Adrenal gland (tissue), 12 donors: ENCODE measurements around the gene PPP2R5B. TPM values are rescaled to one million over a fixed set of nuclear protein-coding genes. Genes with fewer than 3 reads are reported as not detected.

Source experiments
- DNase-seq, 7 donors: peaks; one replicate each; pipeline ENCODE4 v3.0.0-alpha.2; 2019 to 2020
- H3K27ac ChIP-seq, 5 donors: fragments of 200-600 bp; sonication (generic) in 4 of 5; 1 replicate in 3 of 5; 2 replicates in 2 of 5; pipeline versions ENCODE4 v1.5.1 to v1.8.0; 2016 to 2020; ENCODE audit warnings: mild to moderate bottlenecking in 1 of 5
- H3K27me3 ChIP-seq: fragments of 200-600 bp; 2 replicates; pipeline ENCODE4 v1.8.0; 2021
- H3K36me3 ChIP-seq, 2 donors: fragments of 200-600 bp; replicated peaks in 1 of 2; 1 replicate in 1 of 2; 2 replicates in 1 of 2; pipeline versions ENCODE4 v1.5.1 to v1.8.0; 2018 to 2022
- H3K4me1 ChIP-seq, 2 donors: fragments of 200-600 bp; replicated peaks in 1 of 2; 1 replicate in 1 of 2; 2 replicates in 1 of 2; pipeline versions ENCODE4 v1.5.1 to v1.8.0; 2018 to 2021
- H3K4me3 ChIP-seq, 4 donors: fragments of 200-600 bp; sonication (generic) in 3 of 4; one replicate each; pipeline ENCODE4 v1.5.1; 2016 to 2018
- H3K9me3 ChIP-seq, 3 donors: fragments of 200-600 bp; sonication (generic) in 1 of 3; replicated peaks in 1 of 3; 1 replicate in 2 of 3; 2 replicates in 1 of 3; pipeline versions ENCODE4 v1.5.1 to v1.8.0; 2016 to 2021
- CTCF ChIP-seq, 6 experiments: fragments of 450-650 bp in 4 of 6; fragments of 200-600 bp in 2 of 6; sonication (generic) in 1 of 6; IDR thresholded peaks; 1 replicate in 5 of 6; 2 replicates in 1 of 6; pipeline versions ENCODE4 v1.5.1 to v1.8.0; 2016 to 2021; ENCODE audit warnings: antibody characterized with exemption in 6 of 6, mild to moderate bottlenecking in 2 of 6, moderate library complexity in 1 of 6
- POLR2A ChIP-seq, 2 donors: fragments of 450-650 bp; IDR thresholded peaks; one replicate each; pipeline ENCODE4 v1.6.1; 2017; ENCODE audit warnings: antibody characterized with exemption in 2 of 2, mild to moderate bottlenecking in 2 of 2, moderate library complexity in 1 of 2
- WGBS, 4 donors: extraction: QIAGEN DNeasy Blood & Tissue Kit in 2 of 4; methylation state at CpG; one replicate each; pipeline versions ENCODE4 v1.1.5 to v1.1.7; 2013 to 2017; 5-methylcytosine and 5-hydroxymethylcytosine counted together
- intact Hi-C, 2 donors: fragments of 100-400 bp; cut with DNase I; formaldehyde crosslinking; loops; one replicate each; pipeline versions ENCODE4 v1.14.1 to v1.15.0; 2022 to 2023
- polyA plus RNA-seq, 3 donors: library from polyadenylated mRNA; stranded (reverse); fragments of 200-250 nt in 2 of 3; fragments of 350-450 nt in 1 of 3; fragmentation: Illumina TruSeq in 1 of 3; extraction: RNeasy Lipid Tissue Mini Kit (QIAGEN cat#74804) in 1 of 3; gene quantifications; one replicate each; pipeline ENCODE4 v1.2.3, GENCODE V29; 2013 to 2014
- total RNA-seq, 9 donors: library from RNA; depleted of rRNA in 4 of 9; stranded (reverse); fragments of >200 nt in 4 of 9; fragments of 120-200 nt in 1 of 9; fragmentation: NEBNext Ultra II Directional in 1 of 9; extraction: Animal tissue kit (Norgen Biotek cat#: 25700) in 1 of 9; gene quantifications; one replicate each; pipeline versions ENCODE4 v1.1.0 to v1.2.4, GENCODE V29; 2013 to 2023
- donor health status: healthy with polysubstance abuse.
- donor health status: Bipolar disorder and iron deficiency.
- donor health status: DM: yes; HTN: yes; CAD: no.
- donor health status: DM: no; HTN: no; CAD: no.
- donor health status: DM: no; HTN: no; CAD: no.
- donor health status: DM: yes; HTN: yes; CAD: no.

The PPP2R5B gene
- total and polyA plus RNA-seq, 12 donors, result 7.8 to 51.3 (median 21.2) TPM

DNA sequence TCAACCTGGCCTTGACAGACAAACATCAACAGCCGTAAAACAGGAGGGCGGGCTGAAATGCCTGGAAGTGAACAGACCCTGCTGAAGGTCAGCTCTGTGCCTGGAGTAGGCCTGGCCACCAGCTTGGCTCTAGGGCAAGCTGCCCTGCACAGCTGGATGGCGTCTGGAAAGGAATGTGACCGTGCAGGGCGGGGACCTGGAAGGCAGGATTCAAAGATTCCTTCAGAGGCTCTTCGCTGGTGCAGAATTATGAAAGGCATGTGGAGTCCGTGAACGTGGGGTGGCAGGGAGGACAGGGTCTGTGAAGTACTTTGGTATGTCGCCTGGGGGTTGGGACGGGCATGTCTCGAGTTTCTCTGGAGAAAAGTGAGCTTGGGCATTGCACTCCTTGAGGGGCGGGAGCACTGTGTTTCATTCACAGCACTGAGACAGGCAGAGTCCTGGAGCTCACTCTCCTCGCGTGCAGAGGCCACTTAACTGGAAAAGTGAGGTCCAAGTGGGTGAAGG lies 47.6 kb upstream of the PPP2R5B start:
- peak in 6 of 7 donors; percentile 64 to 82 (median 74) for DNase-seq
- Histone ChIP-seq H3K4me1 (peaks cover 24 to 50% of the 10 kb centered on the region in 2 donors), H3K27ac (peak overlapping the region; percentile 1 to 88 (median 62)), H3K36me3 (peaks cover 0 to 21% of the 10 kb centered on the region in 2 donors), H3K27me3 (no peaks in the 10 kb centered on the region), H3K4me3 (peak overlapping the region in 1 of 4 donors; percentile 93), H3K9me3 (no peaks in the 10 kb centered on the region)
- TF ChIP-seq POLR2A (IDR thresholded peaks at IDR 0.05) (peak in 1 of 2 donors; percentile 29), CTCF (IDR thresholded peaks at IDR 0.05) (no peak)
- WGBS, 4 donors, result 21 to 42% (median 25%) methylated on average over 12 to 14 of the region's 14 CpGs
- intact Hi-C loops, result no loop called here

DNA sequence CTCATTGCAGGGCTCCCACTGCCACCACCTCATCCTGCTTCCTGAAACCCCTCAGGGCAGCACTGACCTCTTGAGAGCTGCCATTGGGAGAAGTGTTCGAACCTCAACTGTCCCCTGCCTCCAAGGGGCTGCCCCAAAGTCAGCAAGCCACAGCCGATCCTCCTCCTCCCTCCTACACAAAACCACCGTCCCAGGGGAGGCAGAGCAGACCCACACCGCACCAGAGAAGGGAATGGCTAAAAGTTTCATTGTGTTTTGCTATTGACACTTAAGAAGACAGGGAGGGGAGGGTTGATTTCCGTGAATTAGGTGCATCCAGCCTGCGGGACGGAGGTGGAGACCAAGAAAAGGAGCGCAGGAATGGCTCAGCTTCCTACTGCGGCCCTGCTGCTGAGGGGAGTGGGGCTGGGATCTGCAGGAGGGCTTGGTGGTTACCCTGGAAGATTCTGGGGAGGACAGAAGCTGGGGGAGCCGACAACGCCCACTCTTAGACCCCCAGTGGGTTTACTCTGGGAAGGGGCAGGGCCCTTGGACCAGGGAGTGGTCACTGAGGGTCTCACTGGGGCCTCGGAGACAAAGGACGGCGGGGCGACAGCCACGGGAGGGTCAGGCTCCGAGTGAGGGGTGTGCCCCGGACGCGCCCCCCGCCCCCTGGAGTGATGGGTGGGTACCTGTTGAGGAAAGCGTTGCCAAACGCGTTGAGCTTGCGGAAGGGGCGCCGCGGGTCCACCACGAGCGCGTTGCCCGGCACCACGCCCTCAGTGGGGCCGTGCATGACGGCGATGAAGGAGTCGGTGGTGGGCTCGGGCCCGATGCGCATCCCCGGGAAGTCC lies 46.9 kb upstream of the PPP2R5B start:
- Histone ChIP-seq H3K4me3 (peak overlapping the region; percentile 51 to 93 (median 82)), H3K36me3 (peaks cover 0 to 14% of the 10 kb centered on the region in 2 donors), H3K9me3 (no peaks in the 10 kb centered on the region), H3K27me3 (no peaks in the 10 kb centered on the region), H3K27ac (peak overlapping the region; percentile 30 to 88 (median 46)), H3K4me1 (peaks cover 24 to 44% of the 10 kb centered on the region in 2 donors)
- peak in 2 of 7 donors; percentile 45 to 52 for DNase-seq
- WGBS, 4 donors, result 1 to 3% (median 2%) methylated on average over 10 to 41 of the region's 41 CpGs
- TF ChIP-seq POLR2A (IDR thresholded peaks at IDR 0.05) (no peak), CTCF (IDR thresholded peaks at IDR 0.05) (no peak)
- intact Hi-C loops, result no loop called here

DNA sequence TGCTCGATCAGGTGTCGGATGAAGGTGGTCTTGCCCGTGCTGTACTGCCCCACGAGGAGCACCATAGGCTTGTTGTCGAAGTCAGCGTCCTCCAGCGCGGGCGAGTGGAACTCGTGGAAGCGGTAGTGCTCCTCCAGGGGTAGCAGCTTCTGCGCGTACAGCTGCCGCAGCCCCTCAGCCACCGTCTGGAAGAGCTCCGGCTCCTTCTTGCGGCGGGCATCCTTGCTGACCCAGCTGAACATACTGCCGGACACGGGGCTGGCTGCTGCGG lies 46.3 kb upstream of the PPP2R5B start:
- Histone ChIP-seq H3K4me3 (peak overlapping the region; percentile 51 to 93 (median 82)), H3K36me3 (peaks cover 0 to 8% of the 10 kb centered on the region in 2 donors), H3K9me3 (no peaks in the 10 kb centered on the region), H3K27me3 (no peaks in the 10 kb centered on the region), H3K27ac (peak overlapping the region in 4 of 5 donors; percentile 44 to 88 (median 58)), H3K4me1 (peaks cover 24 to 42% of the 10 kb centered on the region in 2 donors)
- TF ChIP-seq POLR2A (IDR thresholded peaks at IDR 0.05) (no peak), CTCF (IDR thresholded peaks at IDR 0.05) (peak in 2 of 6 experiments; percentile 13 to 46)
- intact Hi-C loops, result no loop called here
- no peak for DNase-seq
- 0% methylated on average over 21 of the region's 21 CpGs; no CpG with 5 or more reads in 2 of the 4 donors for WGBS, 4 donors

GRCh38 chr11:64878494-64879243 lies 45.8 kb upstream of the PPP2R5B start, which contains the start of gene EHD1:
Gene EHD1, minus strand, starts transcription at chr11:64878621. Its CDS starts 157 bp downstream, at chr11:64878464.
- 0 to 1% (median 0%) methylated on average over 17 to 75 of the region's 75 CpGs for WGBS, 4 donors
- H3K27me3 ChIP-seq, result no peaks in the 10 kb centered on the region
- peak within 1 kb of the TSS; percentile 62 to 88 (median 77) for H3K27ac ChIP-seq
- TF ChIP-seq POLR2A (IDR thresholded peaks at IDR 0.05), result peak; percentile 99 to 100
- TF ChIP-seq CTCF (IDR thresholded peaks at IDR 0.05), result peak in 3 of 6 experiments; percentile 30 to 42 (median 32)
- H3K4me1 ChIP-seq, result peaks cover 24 to 42% of the 10 kb centered on the region in 2 donors
- intact Hi-C loops, result no loop called here
- no peaks in the 10 kb centered on the region for H3K9me3 ChIP-seq
- H3K4me3 ChIP-seq, result peak within 1 kb of the TSS; percentile 51 to 93 (median 82)
- peaks cover 0 to 3% of the 10 kb centered on the region in 2 donors for H3K36me3 ChIP-seq
- peak; percentile 98 to 100 (median 99) for DNase-seq
